Measurements from ENCODE around the gene NCKAP5. TPM values are rescaled to one million over a fixed set of nuclear protein-coding genes. Genes with fewer than 3 reads are reported as not detected.

The NCKAP5 gene
- total RNA-seq, 1 donor from 2014 or later = 0.46 TPM

- DNase-seq (ENCODE audit: extremely low spot score, unreplicated experiment) = no peak
- Mint-ChIP-seq H3K9me3 (ENCODE audit: unreplicated experiment) (no peaks in the 10 kb centered on the region), H3K36me3 (ENCODE audit: unreplicated experiment) (no peaks in the 10 kb centered on the region), H3K27me3 (ENCODE audit: unreplicated experiment) (peaks cover 15% of the 10 kb centered on the region), H3K4me3 (ENCODE audit: unreplicated experiment) (no peak overlapping the region), H3K27ac (ENCODE audit: unreplicated experiment) (no peak overlapping the region), H3K4me1 (ENCODE audit: unreplicated experiment) (peaks cover 8% of the 10 kb centered on the region)
- TF ChIP-seq CTCF (IDR thresholded peaks at IDR 0.05) = no peak
These were observed 203.1 kb downstream of the NCKAP5 start for GRCh38 chr2:133365117-133365516.

- DNase-seq (ENCODE audit: extremely low spot score, unreplicated experiment) = no peak
- H3K4me3 Mint-ChIP-seq (ENCODE audit: unreplicated experiment) = no peak overlapping the region
- H3K9me3 Mint-ChIP-seq (ENCODE audit: unreplicated experiment) = no peaks in the 10 kb centered on the region
- peaks cover 8% of the 10 kb centered on the region for H3K4me1 Mint-ChIP-seq (ENCODE audit: unreplicated experiment)
- TF ChIP-seq CTCF (IDR thresholded peaks at IDR 0.05) = no peak
- H3K27me3 Mint-ChIP-seq (ENCODE audit: unreplicated experiment) = peaks cover 14% of the 10 kb centered on the region
- H3K27ac Mint-ChIP-seq (ENCODE audit: unreplicated experiment) = no peak overlapping the region
- no peaks in the 10 kb centered on the region for H3K36me3 Mint-ChIP-seq (ENCODE audit: unreplicated experiment)
These were observed 203.6 kb downstream of the NCKAP5 start for GRCh38 chr2:133364636-133365035.

GRCh38 chr2:133363884-133364283 lies 204.4 kb downstream of the NCKAP5 start:
- H3K9me3 Mint-ChIP-seq (ENCODE audit: unreplicated experiment) = no peaks in the 10 kb centered on the region
- DNase-seq (ENCODE audit: extremely low spot score, unreplicated experiment) = no peak
- TF ChIP-seq CTCF (IDR thresholded peaks at IDR 0.05) = no peak
- peaks cover 11% of the 10 kb centered on the region for H3K27me3 Mint-ChIP-seq (ENCODE audit: unreplicated experiment)
- H3K4me1 Mint-ChIP-seq (ENCODE audit: unreplicated experiment) = peaks cover 8% of the 10 kb centered on the region
- H3K36me3 Mint-ChIP-seq (ENCODE audit: unreplicated experiment) = no peaks in the 10 kb centered on the region
- no peak overlapping the region for H3K27ac Mint-ChIP-seq (ENCODE audit: unreplicated experiment)
- H3K4me3 Mint-ChIP-seq (ENCODE audit: unreplicated experiment) = no peak overlapping the region

- H3K27ac Mint-ChIP-seq (ENCODE audit: unreplicated experiment) = no peak overlapping the region
- no peak for TF ChIP-seq CTCF (IDR thresholded peaks at IDR 0.05)
- H3K4me3 Mint-ChIP-seq (ENCODE audit: unreplicated experiment) = no peak overlapping the region
- peaks cover 8% of the 10 kb centered on the region for H3K27me3 Mint-ChIP-seq (ENCODE audit: unreplicated experiment)
- H3K9me3 Mint-ChIP-seq (ENCODE audit: unreplicated experiment) = no peaks in the 10 kb centered on the region
- DNase-seq (ENCODE audit: extremely low spot score, unreplicated experiment) = no peak
- H3K4me1 Mint-ChIP-seq (ENCODE audit: unreplicated experiment) = peaks cover 8% of the 10 kb centered on the region
- H3K36me3 Mint-ChIP-seq (ENCODE audit: unreplicated experiment) = no peaks in the 10 kb centered on the region
These were observed 206.2 kb downstream of the NCKAP5 start for GRCh38 chr2:133362061-133362476.

GRCh38 chr2:133360882-133361281 lies 207.4 kb downstream of the NCKAP5 start:
- Mint-ChIP-seq H3K4me1 (ENCODE audit: unreplicated experiment) (peaks cover 8% of the 10 kb centered on the region), H3K36me3 (ENCODE audit: unreplicated experiment) (no peaks in the 10 kb centered on the region), H3K9me3 (ENCODE audit: unreplicated experiment) (no peaks in the 10 kb centered on the region), H3K27ac (ENCODE audit: unreplicated experiment) (no peak overlapping the region), H3K4me3 (ENCODE audit: unreplicated experiment) (no peak overlapping the region), H3K27me3 (ENCODE audit: unreplicated experiment) (peaks cover 8% of the 10 kb centered on the region)
- TF ChIP-seq CTCF (IDR thresholded peaks at IDR 0.05) = no peak
- no peak for DNase-seq (ENCODE audit: extremely low spot score, unreplicated experiment)

All from osteocyte (in vitro differentiated cells).